Epithelial cell of proximal tubule (primary cell): ENCODE data around the gene TEDDM1. TPM values are rescaled to one million over a fixed set of nuclear protein-coding genes. Genes with fewer than 3 reads are reported as not detected.
"Not testable (repeated sequence)": the region's sequence is repeated elsewhere in the genome, so short reads cannot be mapped to it uniquely, and the experiment has no call there.

Experiments
- DNase-seq: peaks from one replicate; pipeline ENCODE4 v3.0.0-alpha.2; 2011; ENCODE audit warnings: low read depth
- H3K4me3 ChIP-seq: 2 replicates; pipeline ENCODE4 v1.5.1; 2011; ENCODE audit warnings: low read depth, mild to moderate bottlenecking, low read length
- CTCF ChIP-seq: conservative IDR thresholded peaks from 2 replicates; pipeline ENCODE4 v1.5.1; 2012; ENCODE audit warnings: low read depth, mild to moderate bottlenecking, low read length
- total RNA-seq: library from RNA; depleted of rRNA; stranded (reverse); fragments of >200 nt; gene quantifications from 2 replicates; pipeline ENCODE4 v1.2.3, GENCODE V29; 2015

Gene TEDDM1
- total RNA-seq, 1 donor from 2014 or later: not detected

DNA sequence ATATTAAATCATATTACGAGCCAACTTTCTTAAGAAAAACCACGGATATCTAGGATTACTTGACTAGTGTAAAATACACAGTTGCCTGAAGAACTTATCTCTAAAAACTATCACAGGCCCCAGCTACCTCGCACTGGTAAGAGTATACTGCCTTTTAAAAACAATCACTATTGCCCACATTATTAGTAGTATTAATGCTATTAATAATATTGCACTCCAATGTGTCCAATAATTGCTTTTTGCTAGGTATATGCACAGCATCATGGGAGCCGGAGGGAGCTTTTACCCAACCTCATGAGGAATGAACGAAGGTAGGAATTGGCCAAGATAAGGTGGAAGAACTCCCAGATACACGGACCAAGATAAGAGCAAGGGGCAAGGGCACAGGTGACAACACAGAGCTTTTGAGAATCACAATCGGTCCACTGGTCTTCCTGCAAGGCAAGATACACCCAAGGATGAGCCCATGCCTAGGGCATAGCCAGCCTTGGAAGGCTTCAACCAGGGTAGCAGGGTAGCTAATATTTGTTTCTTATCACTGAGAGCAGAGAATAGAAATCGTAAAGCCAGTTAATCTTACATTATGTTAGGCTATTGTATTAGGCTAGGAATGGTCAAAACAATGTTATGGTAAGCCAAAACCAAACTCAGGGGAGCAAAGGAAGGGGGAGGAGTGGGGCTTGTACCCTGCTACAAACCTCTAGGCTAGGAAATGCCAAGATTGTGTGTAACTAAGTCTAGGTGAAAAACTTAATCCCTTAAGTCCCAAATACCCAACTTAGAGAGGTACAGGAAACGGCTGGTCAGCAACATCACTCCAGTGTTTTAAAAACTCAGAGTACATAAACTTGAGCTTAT is 18.3 kb downstream of the TEDDM1 start:
- no peak overlapping the region for H3K4me3 ChIP-seq
- no peak for DNase-seq
- no peak for TF ChIP-seq CTCF

DNA sequence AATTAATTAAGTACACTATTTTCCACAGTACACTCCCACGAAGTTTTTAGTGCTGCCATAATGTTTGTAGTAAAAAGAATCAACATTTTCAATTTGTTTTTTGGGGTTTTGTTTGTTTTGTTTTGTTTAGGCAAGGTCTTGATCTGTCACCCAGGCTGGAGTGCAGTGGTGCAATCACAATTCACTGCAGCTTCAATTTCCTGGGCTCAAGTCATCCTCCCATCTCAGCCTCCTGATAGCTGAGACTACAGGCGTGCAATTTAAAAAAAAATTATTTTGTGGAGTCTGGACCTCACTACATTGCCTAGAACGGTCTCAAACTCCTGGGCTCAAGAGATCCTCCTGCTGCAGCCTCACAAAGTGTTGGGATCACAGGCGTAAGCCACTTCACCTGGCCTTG is 20.3 kb downstream of the TEDDM1 start:
- no peak for TF ChIP-seq CTCF
- DNase-seq: no peak
- no peak overlapping the region for H3K4me3 ChIP-seq

GRCh38 chr1:182379781-182380180 is 20.7 kb downstream of the TEDDM1 start:
- not testable (repeated sequence) for H3K4me3 ChIP-seq, DNase-seq

DNA sequence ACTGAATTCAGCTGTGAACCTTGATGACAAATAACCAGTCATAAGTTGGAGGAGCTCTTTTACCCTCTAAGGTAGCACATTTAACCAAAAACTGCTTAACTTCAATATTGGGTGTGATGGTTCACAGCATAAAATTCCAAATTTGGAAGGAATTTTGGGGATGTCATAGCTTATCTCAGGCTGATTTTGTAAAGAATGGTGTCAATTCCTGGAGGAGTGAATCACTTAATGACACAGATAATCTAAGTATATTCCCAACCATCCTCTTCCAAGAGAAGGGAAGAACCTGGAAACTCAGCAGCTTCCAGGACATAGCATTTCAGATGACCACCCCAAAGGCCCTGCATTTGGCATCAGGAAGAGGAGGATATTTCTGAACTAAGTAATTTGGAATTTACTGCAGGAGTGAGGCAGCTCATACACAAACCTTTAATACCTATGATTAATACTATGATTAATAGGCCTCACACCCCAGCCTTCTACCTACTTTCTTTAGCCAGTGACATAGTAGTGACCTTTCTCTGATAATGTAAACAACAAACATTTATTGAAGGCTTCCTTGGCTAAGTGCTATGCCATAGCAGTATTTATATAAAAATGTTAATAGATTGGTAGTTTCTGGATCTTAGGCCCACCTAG is 23.4 kb downstream of the TEDDM1 start:
- no peak for TF ChIP-seq CTCF
- no peak for DNase-seq
- H3K4me3 ChIP-seq: no peak overlapping the region

DNA sequence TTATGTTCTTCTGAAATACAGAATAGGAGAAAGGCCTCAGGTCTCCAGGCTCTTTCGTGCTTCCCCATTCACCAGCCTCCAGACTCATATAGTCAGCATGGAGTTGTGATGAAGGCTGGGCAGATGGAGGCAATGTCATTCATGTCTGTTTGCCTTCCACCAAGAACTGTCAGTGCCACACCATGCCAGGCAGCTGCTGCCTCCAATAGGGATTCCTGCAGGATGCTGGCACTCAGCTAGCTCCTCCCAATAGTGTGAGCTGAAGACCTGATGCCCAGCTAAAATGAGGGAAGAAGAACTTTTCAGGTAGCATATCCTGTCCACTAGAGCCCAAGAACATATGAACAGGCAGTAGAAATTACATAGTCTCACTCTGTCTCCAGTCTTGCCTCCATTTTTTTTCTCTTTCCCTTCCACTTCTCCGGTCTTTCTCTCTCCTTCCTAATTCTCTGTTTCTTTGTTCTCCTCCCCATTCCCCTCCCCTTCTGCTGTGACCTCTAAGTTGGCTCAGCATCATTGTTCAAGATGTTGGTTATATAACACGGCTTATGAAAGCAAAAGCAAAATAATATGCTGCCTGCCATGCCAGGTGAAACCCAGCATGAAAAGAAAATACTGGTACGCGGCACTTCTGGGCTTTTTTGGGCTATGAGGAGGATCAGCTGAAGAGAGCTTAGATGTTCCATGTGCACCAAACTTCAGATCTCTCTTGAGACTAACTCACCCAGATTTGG is 26.2 kb downstream of the TEDDM1 start:
- TF ChIP-seq CTCF: no peak
- DNase-seq: no peak
- no peak overlapping the region for H3K4me3 ChIP-seq

- TF ChIP-seq CTCF: no peak
- no peak overlapping the region for H3K4me3 ChIP-seq
- DNase-seq: no peak
Measured at GRCh38 chr1:182370532-182370931, 29.9 kb downstream of the TEDDM1 start.

DNA sequence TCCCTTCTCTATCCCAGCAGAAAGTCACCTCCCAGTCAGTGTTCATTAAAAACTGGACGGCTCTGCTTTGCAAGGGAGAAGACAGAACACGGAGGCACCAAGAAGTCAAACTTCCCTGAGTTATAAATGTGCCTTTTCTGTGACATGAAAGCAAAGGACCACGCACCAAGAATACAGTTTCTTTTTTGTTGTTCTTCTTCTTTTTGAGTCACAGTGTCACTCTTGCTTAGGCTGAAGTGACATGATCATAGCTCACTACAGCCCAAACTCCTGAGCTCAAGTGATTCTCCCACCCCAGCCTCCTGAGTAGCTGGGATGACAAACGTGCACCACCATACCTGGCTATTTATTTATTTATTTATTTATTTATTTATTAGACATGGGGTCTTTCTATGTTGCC is 31.6 kb downstream of the TEDDM1 start:
- H3K4me3 ChIP-seq: no peak overlapping the region
- no peak for DNase-seq
- TF ChIP-seq CTCF: no peak
